K562 (cell line): ENCODE data around the gene OR8B4. TPM values are rescaled to one million over a fixed set of nuclear protein-coding genes. Genes with fewer than 3 reads are reported as not detected.

ENCODE experiments used
- ATAC-seq: fragments of 200-7000 bp; cut with Tn5 transposase; 3 replicates; pipeline ENCODE4 v1.9.1; 2020; ENCODE audit warnings: moderate library complexity
- BruUV-seq: library from RNA; stranded (reverse); fragments of 400-500 nt; replicated peaks from 2 replicates; lab custom pipeline; 2021; lab: Mats Ljungman, UMichigan
- CTCF ChIA-PET: fragments of 300-600 bp; formaldehyde crosslinking; extraction: SDS; loops from one replicate; lab custom pipeline; 2021; ENCODE audit warnings: low intra/inter-chr PET ratio; lab: Yijun Ruan, JAX
- POLR2A ChIA-PET: fragments of 300-600, 350-650 bp; sonication (Branson Sonifier 250); formaldehyde crosslinking; extraction: SDS; loops from one replicate; lab custom pipeline; 2021; ENCODE audit warnings: antibody characterized with exemption, inconsistent platforms; lab: Yijun Ruan, JAX
- DNase-seq, 4 experiments: peaks; one replicate each; pipeline versions ENCODE4 v3.0.0 to v3.0.0-alpha.2; 2011 to 2018; ENCODE audit warnings: low spot score in 3 of 4, mixed read lengths in 3 of 4; ENCODE audit errors: extremely low read depth in 1 of 4
- FAIRE-seq: peaks from 2 replicates; lab custom pipeline; 2011; peaks lifted over from hg19 to GRCh38; lab: Jason Lieb, UNC
- H2AFZ ChIP-seq: 2 replicates; pipeline ENCODE4 v1.6.0; 2011; ENCODE audit warnings: low read depth, low read length, control low read depth, inconsistent platforms
- H3K27ac ChIP-seq: fragments of 200-600 bp; 3 replicates; pipeline ENCODE4 v1.8.0; 2011; ENCODE audit warnings: low read depth, mild to moderate bottlenecking, control low read depth, inconsistent platforms, low read length, moderate library complexity, mixed read lengths; ENCODE audit errors: extremely low read depth
- H3K27me3 ChIP-seq, 2 experiments: fragments of 300-600 bp in 1 of 2; 2 replicates in 1 of 2; 3 replicates in 1 of 2; pipeline versions ENCODE4 v1.6.0 to v1.8.0; 2011; ENCODE audit warnings: inconsistent platforms in 2 of 2, low read length in 2 of 2, mild to moderate bottlenecking in 1 of 2, mixed read lengths in 1 of 2, moderate library complexity in 1 of 2; ENCODE audit not compliant: control insufficient read depth in 2 of 2, insufficient read depth in 2 of 2
- H3K36me3 ChIP-seq: fragments of 300-600 bp; 3 replicates; pipeline ENCODE4 v1.8.0; 2011; ENCODE audit warnings: mild to moderate bottlenecking, low read length, inconsistent platforms; ENCODE audit not compliant: control insufficient read depth, insufficient read depth
- H3K4me1 ChIP-seq, 2 experiments: fragments of 200-600 bp in 1 of 2; replicated peaks in 1 of 2; 2 replicates in 1 of 2; 3 replicates in 1 of 2; pipeline versions ENCODE4 v1.5.1 to v1.8.0; 2011; ENCODE audit warnings: inconsistent platforms in 2 of 2, low read length in 2 of 2, mild to moderate bottlenecking in 1 of 2, mixed read lengths in 1 of 2, moderate library complexity in 1 of 2; ENCODE audit not compliant: control insufficient read depth in 2 of 2, insufficient read depth in 2 of 2
- H3K4me2 ChIP-seq: 2 replicates; pipeline ENCODE4 v1.6.1; 2011; ENCODE audit warnings: low read length, control low read depth, inconsistent platforms, mixed read lengths; ENCODE audit not compliant: insufficient read depth
- H3K4me3 ChIP-seq: fragments of 200-600 bp; sonication (generic), shearing (Covaris generic); 2 replicates; pipeline ENCODE4 v1.5.1; 2016; ENCODE audit warnings: control low read depth, inconsistent platforms
- H3K79me2 ChIP-seq: fragments of 200-600 bp; 3 replicates; pipeline ENCODE4 v1.8.0; 2011; ENCODE audit warnings: low read length, inconsistent platforms; ENCODE audit not compliant: control insufficient read depth, insufficient read depth
- H3K9ac ChIP-seq, 2 experiments: 2 replicates each; pipeline versions ENCODE4 v1.6.0 to v1.6.1; 2011; ENCODE audit warnings: low read depth in 2 of 2, low read length in 2 of 2, control low read depth in 1 of 2, inconsistent platforms in 1 of 2, mild to moderate bottlenecking in 1 of 2, mixed read lengths in 1 of 2; ENCODE audit not compliant: insufficient read depth in 1 of 2
- H3K9me1 ChIP-seq: one replicate; pipeline ENCODE4 v1.6.0; 2011; ENCODE audit warnings: inconsistent platforms, mild to moderate bottlenecking, low read length, moderate library complexity; ENCODE audit not compliant: control insufficient read depth, insufficient read depth
- H3K9me3 ChIP-seq: replicated peaks from 2 replicates; pipeline ENCODE4 v1.5.1; 2011; ENCODE audit warnings: low read depth, low read length, inconsistent platforms; ENCODE audit not compliant: control insufficient read depth, insufficient read depth
- H4K20me1 ChIP-seq: replicated peaks from 2 replicates; pipeline ENCODE4 v1.6.1; 2011; ENCODE audit warnings: low read length, inconsistent platforms, mixed read lengths; ENCODE audit not compliant: control insufficient read depth, insufficient read depth
- ARID1B ChIP-seq: fragments of 450-650 bp; IDR thresholded peaks from 2 replicates; pipeline ENCODE4 v1.6.1; 2016; ENCODE audit warnings: antibody characterized with exemption, mild to moderate bottlenecking, inconsistent platforms
- HNRNPUL1 ChIP-seq: fragments of 200-400 bp; formaldehyde crosslinking; IDR thresholded peaks from 2 replicates; pipeline ENCODE4 v1.6.1; 2017; ENCODE audit warnings: low read length
- JUNB ChIP-seq: fragments of 450-650 bp; formaldehyde crosslinking; conservative IDR thresholded peaks from 2 replicates; pipeline ENCODE4 v1.4.0; 2020; ENCODE audit warnings: mild to moderate bottlenecking
- KDM4B ChIP-seq, 2 experiments: fragments of 450-650 bp in 1 of 2; sonication (generic) in 1 of 2; IDR thresholded peaks; 2 replicates each; pipeline ENCODE4 v1.6.1; 2016 to 2017; ENCODE audit warnings: borderline replicate concordance in 2 of 2, antibody characterized with exemption in 1 of 2, low read depth in 1 of 2, mild to moderate bottlenecking in 1 of 2
- KLF16 ChIP-seq: IDR thresholded peaks from 2 replicates; pipeline ENCODE4 v1.6.1; 2016; ENCODE audit warnings: antibody characterized with exemption
- KLF6 ChIP-seq: fragments of 250-450 bp; sonication (Bioruptor Pico); IDR thresholded peaks from 2 replicates; pipeline ENCODE4 v1.4.0; 2020; ENCODE audit warnings: mild to moderate bottlenecking, moderate library complexity, borderline replicate concordance
- MCM3 ChIP-seq: fragments of 450-650 bp; IDR thresholded peaks from 2 replicates; pipeline ENCODE4 v1.6.1; 2016
- NR2C2 ChIP-seq, 2 experiments: fragments of 200-800 bp in 1 of 2; sonication (Bioruptor generic) in 1 of 2; sonication (generic) in 1 of 2; formaldehyde crosslinking in 1 of 2; IDR thresholded peaks; 2 replicates each; pipeline versions ENCODE4 v1.6.1 to v1.8.0; 2016 to 2022; ENCODE audit warnings: mild to moderate bottlenecking in 1 of 2, missing compliant biosample characterization in 1 of 2, missing genetic modification characterization in 1 of 2, missing genetic modification reagents in 1 of 2
- PRDM10 ChIP-seq: fragments of 450-650 bp; IDR thresholded peaks from 2 replicates; pipeline ENCODE4 v1.6.1; 2018; ENCODE audit not compliant: partially characterized antibody
- RAD21 ChIP-seq, 2 experiments: fragments of 250-450 bp in 1 of 2; fragments of 450-650 bp in 1 of 2; sonication (Bioruptor Pico) in 1 of 2; formaldehyde crosslinking in 1 of 2; IDR thresholded peaks in 1 of 2; conservative IDR thresholded peaks in 1 of 2; 2 replicates each; pipeline versions ENCODE4 v1.4.0 to v1.8.0; 2020 to 2022; ENCODE audit warnings: mild to moderate bottlenecking in 2 of 2, moderate library complexity in 1 of 2
- RFX1 ChIP-seq: fragments of 450-650 bp; IDR thresholded peaks from 2 replicates; pipeline ENCODE4 v1.6.1; 2016; ENCODE audit warnings: mild to moderate bottlenecking, moderate library complexity
- SMARCB1 ChIP-seq: IDR thresholded peaks from 2 replicates; pipeline ENCODE4 v1.6.1; 2011; ENCODE audit warnings: improper control_type of control experiment, low read depth; ENCODE audit not compliant: insufficient read length
- ZFP30 ChIP-seq: fragments of 250-450 bp; sonication (Bioruptor Pico); IDR thresholded peaks from 2 replicates; pipeline ENCODE4 v1.8.0; 2022; ENCODE audit warnings: moderate library complexity, mild to moderate bottlenecking, inconsistent platforms, borderline replicate concordance
- ZNF134 ChIP-seq: fragments of 250-450 bp; sonication (Bioruptor Pico); conservative IDR thresholded peaks from 2 replicates; pipeline ENCODE4 v1.4.0; 2020
- ZNF695 ChIP-seq: fragments of 450-650 bp; formaldehyde crosslinking; IDR thresholded peaks from 2 replicates; pipeline ENCODE4 v1.4.0; 2020; ENCODE audit warnings: mild to moderate bottlenecking, moderate library complexity
- WGBS: fragments of 100-300 bp; shearing (Covaris generic); methylation state at CpG from one replicate; pipeline ENCODE4 v1.1.6; 2016; ENCODE audit warnings: low coverage, mixed read lengths; ENCODE audit not compliant: insufficient coverage; ENCODE audit errors: missing lambda C conversion rate; 5-methylcytosine and 5-hydroxymethylcytosine counted together
- in situ Hi-C: fragments of 300-500 bp; cut with MboI; formaldehyde crosslinking; loops from 4 replicates; pipeline ENCODE4 v1.15.0; 2018; ENCODE audit warnings: inconsistent platforms, mixed read lengths
- intact Hi-C: fragments of 100-400 bp; cut with micrococcal nuclease; formaldehyde crosslinking; loops from 2 replicates; pipeline ENCODE4 v1.14.2; 2022
- polyA plus RNA-seq, 8 experiments: library from polyadenylated mRNA; depleted of rRNA in 4 of 8; stranded (reverse) in 5 of 8; unstranded in 3 of 8; fragments of >200 nt; fragmentation: Nextera tagmentation in 2 of 8; fragmentation: Illumina TruSeq in 1 of 8; extraction: Ambion mirVana in 2 of 8; extraction: Trizol in 1 of 8; gene quantifications; 2 replicates each; pipeline versions ENCODE4 v1.2.1 to v1.2.3, GENCODE V29; 2011 to 2014; ENCODE audit warnings: inconsistent platforms in 1 of 8, missing spikeins in 1 of 8
- total RNA-seq, 7 experiments: library from RNA; depleted of rRNA in 6 of 7; stranded (reverse); fragments of >200 nt in 6 of 7; fragmentation: Illumina TruSeq in 2 of 7; extraction: Trizol in 2 of 7; gene quantifications; 2 replicates each; pipeline versions ENCODE4 v1.2.1 to v1.2.3, GENCODE V29; 2011 to 2021; ENCODE audit warnings: low replicate concordance in 1 of 7
- TF ChIP-seq, protein P1 (sequence below), 3 experiments: IDR thresholded peaks in 2 of 3; conservative IDR thresholded peaks in 1 of 3; 2 replicates each; pipeline ENCODE4 v1.5.1; 2011 to 2012; ENCODE audit warnings: low read length in 3 of 3, mild to moderate bottlenecking in 3 of 3, control low read depth in 2 of 3, improper control_type of control experiment in 1 of 3, inconsistent platforms in 1 of 3, low read depth in 1 of 3, mixed read lengths in 1 of 3, moderate library complexity in 1 of 3; ENCODE audit not compliant: insufficient read depth in 2 of 3

OR8B4 gene
- total and polyA plus RNA-seq, 9 of the 15 experiments (the other 6 are each of a cell fraction or from before 2014, with no cell fraction given): not detected

DNA sequence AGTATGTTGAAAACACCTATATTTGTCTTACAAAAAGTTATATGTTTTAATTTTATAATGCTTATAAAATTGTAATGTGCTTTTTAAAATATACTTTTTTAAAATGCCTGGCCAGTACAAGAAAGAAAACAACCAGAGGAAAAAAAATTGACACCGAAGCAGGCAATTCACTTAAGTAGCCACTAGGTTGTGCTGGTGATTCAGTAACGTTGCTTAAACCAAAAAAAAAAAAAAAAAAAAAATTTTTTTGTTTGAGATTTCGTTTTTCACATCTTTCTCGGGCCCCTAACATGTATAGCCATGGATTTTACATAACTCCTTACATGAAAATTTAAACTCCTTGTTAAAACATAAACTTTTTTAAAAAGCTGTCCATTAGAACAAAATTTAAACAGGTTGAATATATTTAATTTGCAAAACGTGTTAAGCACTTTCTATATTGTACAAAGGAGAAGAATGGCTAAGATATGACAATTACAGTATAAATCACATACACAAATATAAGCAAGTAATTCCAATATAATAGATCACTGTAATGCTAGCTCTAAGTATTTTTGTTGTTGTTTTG is 9.2 kb downstream of the OR8B4 start (continued):
- TF ChIP-seq NR2C2 (CRISPR knock-in tag; IDR thresholded peaks at IDR 0.05): no peak
- 0 out of 2 replicates have a peak, but pooled peaks have one; percentile 18 for TF ChIP-seq NR2C2 (tag; IDR thresholded peaks at IDR 0.05)
- TF ChIP-seq, protein P1, sequence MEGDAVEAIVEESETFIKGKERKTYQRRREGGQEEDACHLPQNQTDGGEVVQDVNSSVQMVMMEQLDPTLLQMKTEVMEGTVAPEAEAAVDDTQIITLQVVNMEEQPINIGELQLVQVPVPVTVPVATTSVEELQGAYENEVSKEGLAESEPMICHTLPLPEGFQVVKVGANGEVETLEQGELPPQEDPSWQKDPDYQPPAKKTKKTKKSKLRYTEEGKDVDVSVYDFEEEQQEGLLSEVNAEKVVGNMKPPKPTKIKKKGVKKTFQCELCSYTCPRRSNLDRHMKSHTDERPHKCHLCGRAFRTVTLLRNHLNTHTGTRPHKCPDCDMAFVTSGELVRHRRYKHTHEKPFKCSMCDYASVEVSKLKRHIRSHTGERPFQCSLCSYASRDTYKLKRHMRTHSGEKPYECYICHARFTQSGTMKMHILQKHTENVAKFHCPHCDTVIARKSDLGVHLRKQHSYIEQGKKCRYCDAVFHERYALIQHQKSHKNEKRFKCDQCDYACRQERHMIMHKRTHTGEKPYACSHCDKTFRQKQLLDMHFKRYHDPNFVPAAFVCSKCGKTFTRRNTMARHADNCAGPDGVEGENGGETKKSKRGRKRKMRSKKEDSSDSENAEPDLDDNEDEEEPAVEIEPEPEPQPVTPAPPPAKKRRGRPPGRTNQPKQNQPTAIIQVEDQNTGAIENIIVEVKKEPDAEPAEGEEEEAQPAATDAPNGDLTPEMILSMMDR (IDR thresholded peaks at IDR 0.05 in 2 of 3, conservative IDR thresholded peaks at IDR 0.05 in 1 of 3; ENCODE audit: insufficient read depth in 2 of 3, low read depth in 1 of 3, low read length in 3 of 3): peak; percentile 48 to 80 (median 53); a peak in 5 of 6 replicates

DNA sequence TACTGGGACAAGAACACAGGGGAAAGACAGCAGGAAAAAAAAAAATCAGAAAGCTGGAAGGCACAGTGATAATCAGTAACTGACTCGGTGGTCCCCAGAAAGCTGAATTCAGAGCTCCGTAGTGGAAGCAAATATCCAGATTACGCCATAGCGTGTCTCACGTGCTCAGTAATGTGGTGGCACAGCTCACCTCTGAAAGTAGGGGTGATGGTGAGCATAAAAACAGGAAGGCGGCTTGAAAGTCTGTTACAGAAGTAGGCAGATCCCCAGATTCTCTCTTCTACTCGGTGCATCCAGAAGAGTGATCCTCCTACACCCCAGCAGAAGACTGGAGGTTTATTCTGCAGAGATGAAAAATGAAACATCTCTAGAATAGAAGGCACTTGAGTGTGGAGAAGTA is 14.8 kb downstream of the OR8B4 start:
- DNase-seq (no peak), FAIRE-seq (no peak), ATAC-seq (no peak)
- 36% methylated on average over 7 of the region's 7 CpGs for WGBS
- H3K27me3 ChIP-seq: no peaks in the 10 kb centered on the region
- no peaks in the 10 kb centered on the region for H3K9me3 ChIP-seq
- H3K9me1 ChIP-seq: no peaks in the 10 kb centered on the region
- H3K79me2 ChIP-seq: no peaks in the 10 kb centered on the region
- intact Hi-C loops: loop anchor here (10.0 kb wide), 1 partner anchor 355 kb away; the partner anchor contains the start of gene ESAM
- H3K4me2 ChIP-seq: no peak overlapping the region
- no peaks in the 10 kb centered on the region for H3K4me1 ChIP-seq
- H3K36me3 ChIP-seq: no peaks in the 10 kb centered on the region
- no peaks in the 10 kb centered on the region for H4K20me1 ChIP-seq
- BruUV-seq: no TSS peak
- H2AFZ ChIP-seq: no peak overlapping the region
- CTCF ChIA-PET: no interaction called here
- in situ Hi-C loops: loop anchor here (10.0 to 25.0 kb wide), 3 partner anchors 335 to 427 kb away; partner anchors contain the start of gene ESAM
- POLR2A ChIA-PET: no interaction called here
- H3K27ac ChIP-seq: no peak overlapping the region
- TF ChIP-seq MCM3 (no peak), HNRNPUL1 (no peak), KLF16 (no peak), JUNB (CRISPR knock-in tag) (no peak), RFX1 (no peak), PRDM10 (no peak), KLF6 (CRISPR knock-in tag) (no peak), ZFP30 (no peak), SMARCB1 (no peak), KDM4B (IDR thresholded peaks at IDR 0.05; ENCODE audit: borderline replicate concordance in 2 of 2, low read depth in 1 of 2) (no peak), ZNF695 (CRISPR knock-in tag) (no peak), ARID1B (no peak), RAD21 (CRISPR knock-in tag; conservative IDR thresholded peaks at IDR 0.05 in 1 of 2, IDR thresholded peaks at IDR 0.05 in 1 of 2) (no peak), ZNF134 (no peak)
- H3K9ac ChIP-seq: no peak overlapping the region
- no peak overlapping the region for H3K4me3 ChIP-seq
